Measurements from ENCODE around the gene CD37. TPM values are rescaled to one million over a fixed set of nuclear protein-coding genes. Genes with fewer than 3 reads are reported as not detected.

CD37 gene
- total and polyA plus RNA-seq, 2 experiments from 2014 or later, result 106 TPM; not detected in 1

DNA sequence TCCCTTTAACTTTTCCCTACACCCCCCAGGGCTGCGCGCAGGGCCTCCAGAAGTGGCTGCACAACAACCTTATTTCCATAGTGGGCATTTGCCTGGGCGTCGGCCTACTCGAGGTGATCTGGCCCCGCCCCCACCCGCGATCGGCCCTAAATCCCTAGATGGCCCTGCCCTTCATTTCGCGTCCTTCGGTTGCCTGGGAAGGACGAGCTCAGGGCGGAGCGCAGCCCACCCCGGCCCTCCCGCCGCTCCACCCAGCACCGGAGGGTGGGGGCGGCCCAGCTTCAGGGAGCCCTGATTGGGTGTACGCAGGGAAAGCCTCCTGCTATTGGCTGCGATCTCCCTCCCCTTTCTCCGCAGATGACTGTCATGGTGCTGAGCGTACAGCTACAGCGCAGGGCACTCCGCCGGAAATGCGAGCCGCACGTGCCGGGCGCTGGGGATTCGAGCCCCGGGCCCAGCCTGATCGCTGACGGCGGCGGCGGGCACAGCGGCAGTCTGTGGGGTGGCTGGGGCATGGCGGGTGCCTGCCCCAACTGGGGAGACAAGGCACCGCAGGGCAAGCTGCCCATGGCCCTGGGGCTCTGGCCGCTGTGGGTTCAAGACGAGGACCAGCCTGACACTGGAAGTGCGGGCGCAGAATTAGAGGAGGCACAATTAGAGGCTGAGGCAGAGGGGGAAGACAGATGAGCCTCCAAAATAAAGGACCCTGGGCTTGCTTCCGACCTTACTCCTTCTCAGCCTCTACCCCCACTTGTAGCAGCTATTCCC is 4.3 kb downstream of the CD37 start:
- Histone ChIP-seq H2AFZ (no peak overlapping the region), H3F3A (replicated peaks; ENCODE audit: low read depth) (peaks cover 12% of the 10 kb centered on the region; the same call in 1 of the 2 replicates), H3K4me3 (peak overlapping the region; percentile 57), H4K20me1 (replicated peaks; ENCODE audit: insufficient read depth) (peaks cover 8% of the 10 kb centered on the region; the same call in 1 of the 2 replicates), H3K36me3 (ENCODE audit: insufficient read depth) (peaks cover 23% of the 10 kb centered on the region), H3K4me2 (peak overlapping the region; percentile 90), H3K27me3 (ENCODE audit: insufficient read depth) (peaks cover 24% of the 10 kb centered on the region), H3K27ac (ENCODE audit: low read depth) (peak overlapping the region; percentile 81), H3K79me2 (replicated peaks; ENCODE audit: insufficient read depth) (no peaks in the 10 kb centered on the region), H3K9me2 (ENCODE audit: insufficient read depth) (no peaks in the 10 kb centered on the region), H3K4me1 (ENCODE audit: insufficient read depth) (peaks cover 15% of the 10 kb centered on the region)
- Mint-ChIP-seq H3K27me3 (ENCODE audit: insufficient read depth, low read depth, poor library complexity) (peaks cover 31% of the 10 kb centered on the region), H3K27ac (peak overlapping the region; percentile 95), H3K4me1 (peaks cover 24% of the 10 kb centered on the region), H3K4me3 (peak overlapping the region; percentile 73), H3K9me3 (no peaks in the 10 kb centered on the region; the same call in 1 of the 3 replicates), H3K36me3 (ENCODE audit: low read depth) (peaks cover 47% of the 10 kb centered on the region)
- ATAC-seq, result peak; percentile 82
- TF ChIP-seq ZNF331 (CRISPR knock-in tag; IDR thresholded peaks at IDR 0.05; ENCODE audit: low read depth) (no peak), POLR2AphosphoS5 (IDR thresholded peaks at IDR 0.05; ENCODE audit: low read depth) (peak; percentile 54), CREB1 (CRISPR knock-in tag; IDR thresholded peaks at IDR 0.05; ENCODE audit: low read depth) (peak; percentile 66; the same call in 1 of the 2 replicates), EZH2 (IDR thresholded peaks at IDR 0.05; ENCODE audit: low read depth, unreplicated experiment) (no peak)
- TF ChIP-seq, protein P1, sequence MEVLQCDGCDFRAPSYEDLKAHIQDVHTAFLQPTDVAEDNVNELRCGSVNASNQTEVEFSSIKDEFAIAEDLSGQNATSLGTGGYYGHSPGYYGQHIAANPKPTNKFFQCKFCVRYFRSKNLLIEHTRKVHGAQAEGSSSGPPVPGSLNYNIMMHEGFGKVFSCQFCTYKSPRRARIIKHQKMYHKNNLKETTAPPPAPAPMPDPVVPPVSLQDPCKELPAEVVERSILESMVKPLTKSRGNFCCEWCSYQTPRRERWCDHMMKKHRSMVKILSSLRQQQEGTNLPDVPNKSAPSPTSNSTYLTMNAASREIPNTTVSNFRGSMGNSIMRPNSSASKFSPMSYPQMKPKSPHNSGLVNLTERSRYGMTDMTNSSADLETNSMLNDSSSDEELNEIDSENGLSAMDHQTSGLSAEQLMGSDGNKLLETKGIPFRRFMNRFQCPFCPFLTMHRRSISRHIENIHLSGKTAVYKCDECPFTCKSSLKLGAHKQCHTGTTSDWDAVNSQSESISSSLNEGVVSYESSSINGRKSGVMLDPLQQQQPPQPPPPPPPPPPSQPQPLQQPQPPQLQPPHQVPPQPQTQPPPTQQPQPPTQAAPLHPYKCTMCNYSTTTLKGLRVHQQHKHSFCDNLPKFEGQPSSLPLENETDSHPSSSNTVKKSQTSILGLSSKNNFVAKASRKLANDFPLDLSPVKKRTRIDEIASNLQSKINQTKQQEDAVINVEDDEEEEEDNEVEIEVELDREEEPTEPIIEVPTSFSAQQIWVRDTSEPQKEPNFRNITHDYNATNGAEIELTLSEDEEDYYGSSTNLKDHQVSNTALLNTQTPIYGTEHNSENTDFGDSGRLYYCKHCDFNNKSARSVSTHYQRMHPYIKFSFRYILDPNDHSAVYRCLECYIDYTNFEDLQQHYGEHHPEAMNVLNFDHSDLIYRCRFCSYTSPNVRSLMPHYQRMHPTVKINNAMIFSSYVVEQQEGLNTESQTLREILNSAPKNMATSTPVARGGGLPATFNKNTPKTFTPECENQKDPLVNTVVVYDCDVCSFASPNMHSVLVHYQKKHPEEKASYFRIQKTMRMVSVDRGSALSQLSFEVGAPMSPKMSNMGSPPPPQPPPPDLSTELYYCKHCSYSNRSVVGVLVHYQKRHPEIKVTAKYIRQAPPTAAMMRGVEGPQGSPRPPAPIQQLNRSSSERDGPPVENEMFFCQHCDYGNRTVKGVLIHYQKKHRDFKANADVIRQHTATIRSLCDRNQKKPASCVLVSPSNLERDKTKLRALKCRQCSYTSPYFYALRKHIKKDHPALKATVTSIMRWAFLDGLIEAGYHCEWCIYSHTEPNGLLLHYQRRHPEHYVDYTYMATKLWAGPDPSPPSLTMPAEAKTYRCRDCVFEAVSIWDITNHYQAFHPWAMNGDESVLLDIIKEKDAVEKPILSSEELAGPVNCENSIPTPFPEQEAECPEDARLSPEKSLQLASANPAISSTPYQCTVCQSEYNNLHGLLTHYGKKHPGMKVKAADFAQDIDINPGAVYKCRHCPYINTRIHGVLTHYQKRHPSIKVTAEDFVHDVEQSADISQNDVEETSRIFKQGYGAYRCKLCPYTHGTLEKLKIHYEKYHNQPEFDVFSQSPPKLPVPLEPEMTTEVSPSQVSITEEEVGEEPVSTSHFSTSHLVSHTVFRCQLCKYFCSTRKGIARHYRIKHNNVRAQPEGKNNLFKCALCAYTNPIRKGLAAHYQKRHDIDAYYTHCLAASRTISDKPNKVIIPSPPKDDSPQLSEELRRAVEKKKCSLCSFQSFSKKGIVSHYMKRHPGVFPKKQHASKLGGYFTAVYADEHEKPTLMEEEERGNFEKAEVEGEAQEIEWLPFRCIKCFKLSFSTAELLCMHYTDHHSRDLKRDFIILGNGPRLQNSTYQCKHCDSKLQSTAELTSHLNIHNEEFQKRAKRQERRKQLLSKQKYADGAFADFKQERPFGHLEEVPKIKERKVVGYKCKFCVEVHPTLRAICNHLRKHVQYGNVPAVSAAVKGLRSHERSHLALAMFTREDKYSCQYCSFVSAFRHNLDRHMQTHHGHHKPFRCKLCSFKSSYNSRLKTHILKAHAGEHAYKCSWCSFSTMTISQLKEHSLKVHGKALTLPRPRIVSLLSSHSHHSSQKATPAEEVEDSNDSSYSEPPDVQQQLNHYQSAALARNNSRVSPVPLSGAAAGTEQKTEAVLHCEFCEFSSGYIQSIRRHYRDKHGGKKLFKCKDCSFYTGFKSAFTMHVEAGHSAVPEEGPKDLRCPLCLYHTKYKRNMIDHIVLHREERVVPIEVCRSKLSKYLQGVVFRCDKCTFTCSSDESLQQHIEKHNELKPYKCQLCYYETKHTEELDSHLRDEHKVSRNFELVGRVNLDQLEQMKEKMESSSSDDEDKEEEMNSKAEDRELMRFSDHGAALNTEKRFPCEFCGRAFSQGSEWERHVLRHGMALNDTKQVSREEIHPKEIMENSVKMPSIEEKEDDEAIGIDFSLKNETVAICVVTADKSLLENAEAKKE (CRISPR knock-in tag; IDR thresholded peaks at IDR 0.05), result no peak
- TF ChIP-seq, protein P2, sequence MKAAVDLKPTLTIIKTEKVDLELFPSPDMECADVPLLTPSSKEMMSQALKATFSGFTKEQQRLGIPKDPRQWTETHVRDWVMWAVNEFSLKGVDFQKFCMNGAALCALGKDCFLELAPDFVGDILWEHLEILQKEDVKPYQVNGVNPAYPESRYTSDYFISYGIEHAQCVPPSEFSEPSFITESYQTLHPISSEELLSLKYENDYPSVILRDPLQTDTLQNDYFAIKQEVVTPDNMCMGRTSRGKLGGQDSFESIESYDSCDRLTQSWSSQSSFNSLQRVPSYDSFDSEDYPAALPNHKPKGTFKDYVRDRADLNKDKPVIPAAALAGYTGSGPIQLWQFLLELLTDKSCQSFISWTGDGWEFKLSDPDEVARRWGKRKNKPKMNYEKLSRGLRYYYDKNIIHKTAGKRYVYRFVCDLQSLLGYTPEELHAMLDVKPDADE (IDR thresholded peaks at IDR 0.05), result peak; percentile 39
- TF ChIP-seq, protein P3, sequence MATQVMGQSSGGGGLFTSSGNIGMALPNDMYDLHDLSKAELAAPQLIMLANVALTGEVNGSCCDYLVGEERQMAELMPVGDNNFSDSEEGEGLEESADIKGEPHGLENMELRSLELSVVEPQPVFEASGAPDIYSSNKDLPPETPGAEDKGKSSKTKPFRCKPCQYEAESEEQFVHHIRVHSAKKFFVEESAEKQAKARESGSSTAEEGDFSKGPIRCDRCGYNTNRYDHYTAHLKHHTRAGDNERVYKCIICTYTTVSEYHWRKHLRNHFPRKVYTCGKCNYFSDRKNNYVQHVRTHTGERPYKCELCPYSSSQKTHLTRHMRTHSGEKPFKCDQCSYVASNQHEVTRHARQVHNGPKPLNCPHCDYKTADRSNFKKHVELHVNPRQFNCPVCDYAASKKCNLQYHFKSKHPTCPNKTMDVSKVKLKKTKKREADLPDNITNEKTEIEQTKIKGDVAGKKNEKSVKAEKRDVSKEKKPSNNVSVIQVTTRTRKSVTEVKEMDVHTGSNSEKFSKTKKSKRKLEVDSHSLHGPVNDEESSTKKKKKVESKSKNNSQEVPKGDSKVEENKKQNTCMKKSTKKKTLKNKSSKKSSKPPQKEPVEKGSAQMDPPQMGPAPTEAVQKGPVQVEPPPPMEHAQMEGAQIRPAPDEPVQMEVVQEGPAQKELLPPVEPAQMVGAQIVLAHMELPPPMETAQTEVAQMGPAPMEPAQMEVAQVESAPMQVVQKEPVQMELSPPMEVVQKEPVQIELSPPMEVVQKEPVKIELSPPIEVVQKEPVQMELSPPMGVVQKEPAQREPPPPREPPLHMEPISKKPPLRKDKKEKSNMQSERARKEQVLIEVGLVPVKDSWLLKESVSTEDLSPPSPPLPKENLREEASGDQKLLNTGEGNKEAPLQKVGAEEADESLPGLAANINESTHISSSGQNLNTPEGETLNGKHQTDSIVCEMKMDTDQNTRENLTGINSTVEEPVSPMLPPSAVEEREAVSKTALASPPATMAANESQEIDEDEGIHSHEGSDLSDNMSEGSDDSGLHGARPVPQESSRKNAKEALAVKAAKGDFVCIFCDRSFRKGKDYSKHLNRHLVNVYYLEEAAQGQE (IDR thresholded peaks at IDR 0.05; ENCODE audit: unreplicated experiment), result no peak
- peak; percentile 97 for DNase-seq (ENCODE audit: low spot score)

Data from GM23338 (cell line).